ENCODE results near the gene TMEM128.
A peak's percentile ranks its signal among the peaks of the same experiment; 100 is the strongest.
"Not testable (repeated sequence)": the region's sequence is repeated elsewhere in the genome, so short reads cannot be mapped to it uniquely, and the experiment has no call there.

Gene TMEM128

GRCh38 chr4:4248029-4248884 lies at the start of gene TMEM128:
Gene TMEM128, minus strand, starts transcription at chr4:4248223. Its CDS starts 21 bp downstream, at chr4:4248202.
- DNase-seq (ENCODE audit: low read depth in 2 of 2): peak; percentile 82 to 84

- no peak for DNase-seq (ENCODE audit: low read depth in 2 of 2)
Observed at GRCh38 chr4:4296283-4296846, 48.3 kb upstream of the TMEM128 start.

GRCh38 chr4:4293279-4293678 lies 45.3 kb upstream of the TMEM128 start:
- no peak for DNase-seq (ENCODE audit: low read depth in 2 of 2)

GRCh38 chr4:4289941-4290850 lies 42.2 kb upstream of the TMEM128 start, which contains the start of the genes LYAR and ZBTB49:
Gene LYAR, minus strand, starts transcription at chr4:4290154. Its CDS starts 6,412 bp downstream, at chr4:4283742.
Gene ZBTB49, plus strand, starts transcription at chr4:4290251. Its CDS starts 9,695 bp downstream, at chr4:4299946.
- peak; percentile 92 to 95 for DNase-seq (ENCODE audit: low read depth in 2 of 2)

- no peak for DNase-seq (ENCODE audit: low read depth in 2 of 2)
Observed at GRCh38 chr4:4289597-4289940, 41.5 kb upstream of the TMEM128 start.

- no peak for DNase-seq (ENCODE audit: low read depth in 2 of 2)
Observed at GRCh38 chr4:4289055-4289454, 41.0 kb upstream of the TMEM128 start.

- DNase-seq (ENCODE audit: low read depth in 2 of 2): no peak
Observed at GRCh38 chr4:4288098-4288497, 40.1 kb upstream of the TMEM128 start.

- DNase-seq (ENCODE audit: low read depth in 2 of 2): no peak
Observed at GRCh38 chr4:4284827-4285618, 37.0 kb upstream of the TMEM128 start.

GRCh38 chr4:4281787-4282186 lies 33.8 kb upstream of the TMEM128 start:
- no peak for DNase-seq (ENCODE audit: low read depth in 2 of 2)

GRCh38 chr4:4277531-4277930 lies 29.5 kb upstream of the TMEM128 start:
- DNase-seq (ENCODE audit: low read depth in 2 of 2): no peak

GRCh38 chr4:4274226-4274625 lies 26.2 kb upstream of the TMEM128 start:
- DNase-seq (ENCODE audit: low read depth in 2 of 2): no peak

GRCh38 chr4:4271912-4272311 lies 23.9 kb upstream of the TMEM128 start:
- no peak for DNase-seq (ENCODE audit: low read depth in 2 of 2)

GRCh38 chr4:4270529-4270928 lies 22.5 kb upstream of the TMEM128 start:
- no peak for DNase-seq (ENCODE audit: low read depth in 2 of 2)

- DNase-seq (ENCODE audit: low read depth in 2 of 2): no peak
Observed at GRCh38 chr4:4269856-4270255, 21.8 kb upstream of the TMEM128 start.

- DNase-seq (ENCODE audit: low read depth in 2 of 2): peak in 1 of 2 donors; percentile 9
Observed at GRCh38 chr4:4269331-4269731, 21.3 kb upstream of the TMEM128 start.

- DNase-seq (ENCODE audit: low read depth in 2 of 2): no peak
Observed at GRCh38 chr4:4268776-4269175, 20.8 kb upstream of the TMEM128 start.

- no peak for DNase-seq (ENCODE audit: low read depth in 2 of 2)
Observed at GRCh38 chr4:4267981-4268380, 20.0 kb upstream of the TMEM128 start.

- no peak for DNase-seq (ENCODE audit: low read depth in 2 of 2)
Observed at GRCh38 chr4:4260185-4260751, 12.2 kb upstream of the TMEM128 start.

GRCh38 chr4:4259484-4260100 lies 11.6 kb upstream of the TMEM128 start:
- DNase-seq (ENCODE audit: low read depth in 2 of 2): no peak

GRCh38 chr4:4257705-4258104 lies 9.7 kb upstream of the TMEM128 start:
- not testable (repeated sequence) for DNase-seq (ENCODE audit: low read depth in 2 of 2)

GRCh38 chr4:4256799-4257198 lies 8.8 kb upstream of the TMEM128 start:
- DNase-seq (ENCODE audit: low read depth in 2 of 2): no peak
